Left lung (tissue), 10 donors: Measurements from ENCODE around the gene CAMK2D. TPM values are rescaled to one million over a fixed set of nuclear protein-coding genes. Genes with fewer than 3 reads are reported as not detected.

ENCODE experiments used
- ATAC-seq: fragments of 200-7000 bp; cut with Tn5 transposase; one replicate; pipeline ENCODE4 v1.9.1; 2020; ENCODE audit warnings: moderate library complexity
- DNase-seq, 4 donors: peaks; one replicate each; pipeline ENCODE4 v3.0.0-alpha.2; 2013 to 2020
- H3K27ac ChIP-seq, 2 donors: fragments of 200-600 bp; sonication (generic) in 1 of 2; one replicate each; pipeline versions ENCODE4 v1.5.0 to v1.8.0; 2020 to 2021
- H3K27me3 ChIP-seq, 2 donors: fragments of 200-600 bp; sonication (generic) in 1 of 2; one replicate each; pipeline versions ENCODE4 v1.5.0 to v1.8.0; 2020 to 2021
- H3K36me3 ChIP-seq, 2 donors: fragments of 200-600 bp; sonication (generic) in 1 of 2; one replicate each; pipeline versions ENCODE4 v1.5.0 to v1.8.0; 2020 to 2021
- H3K4me1 ChIP-seq, 2 donors: fragments of 200-600 bp; one replicate each; pipeline ENCODE4 v1.8.0; 2021
- H3K4me3 ChIP-seq, 2 donors: fragments of 200-600 bp; sonication (generic) in 1 of 2; one replicate each; pipeline versions ENCODE4 v1.5.0 to v1.8.0; 2020 to 2021; ENCODE audit warnings: mild to moderate bottlenecking in 1 of 2
- H3K9me3 ChIP-seq, 2 donors: fragments of 200-600 bp; sonication (generic) in 1 of 2; one replicate each; pipeline versions ENCODE4 v1.5.0 to v1.8.0; 2020 to 2021
- CTCF ChIP-seq, 2 donors: fragments of 200-600 bp; sonication (generic) in 1 of 2; IDR thresholded peaks; one replicate each; pipeline versions ENCODE4 v1.5.0 to v1.8.0; 2021; ENCODE audit warnings: antibody characterized with exemption in 2 of 2
- intact Hi-C, 2 donors: fragments of 100-400 bp; cut with DNase I; formaldehyde crosslinking; loops; one replicate each; pipeline versions ENCODE4 v1.11.2 to v1.14.2; 2022
- polyA plus RNA-seq, 6 donors: library from polyadenylated mRNA; unstranded; fragments of 120-200 nt; gene quantifications; one replicate each; pipeline ENCODE4 v1.2.1, GENCODE V29; 2013; ENCODE audit not compliant: insufficient read length in 6 of 6
- total RNA-seq, 2 donors: library from RNA; stranded (reverse); fragmentation: NEBNext Ultra II Directional; extraction: Animal tissue kit (Norgen Biotek cat#: 25700); gene quantifications; one replicate each; pipeline ENCODE4 v1.2.1, GENCODE V29; 2021
- donor health status: DM: no; HTN: yes; CAD: no.
- donor health status: DM: no; HTN: no; CAD: no.

The CAMK2D gene
- total and polyA plus RNA-seq, 8 donors = 50.3 to 93.2 (median 68.4) TPM

GRCh38 chr4:113604955-113605354 is 156.6 kb downstream of the CAMK2D start:
- no peak overlapping the region for H3K27ac ChIP-seq
- H3K36me3 ChIP-seq = peaks cover 0 to 2% of the 10 kb centered on the region in 2 donors
- no peak for TF ChIP-seq CTCF (IDR thresholded peaks at IDR 0.05)
- H3K4me1 ChIP-seq = no peaks in the 10 kb centered on the region
- intact Hi-C loops = no loop called here
- DNase-seq (no peak), ATAC-seq (no peak)
- no peaks in the 10 kb centered on the region for H3K9me3 ChIP-seq
- no peak overlapping the region for H3K4me3 ChIP-seq
- H3K27me3 ChIP-seq = no peaks in the 10 kb centered on the region

- H3K27me3 ChIP-seq = no peaks in the 10 kb centered on the region
- H3K9me3 ChIP-seq = no peaks in the 10 kb centered on the region
- H3K4me3 ChIP-seq = no peak overlapping the region
- TF ChIP-seq CTCF (IDR thresholded peaks at IDR 0.05) = no peak
- intact Hi-C loops = no loop called here
- no peak overlapping the region for H3K27ac ChIP-seq
- peaks cover 0 to 3% of the 10 kb centered on the region in 2 donors for H3K36me3 ChIP-seq
- DNase-seq = no peak
- ATAC-seq = no peak
- H3K4me1 ChIP-seq = no peaks in the 10 kb centered on the region
Measured at GRCh38 chr4:113603911-113604310, 157.6 kb downstream of the CAMK2D start.

DNA sequence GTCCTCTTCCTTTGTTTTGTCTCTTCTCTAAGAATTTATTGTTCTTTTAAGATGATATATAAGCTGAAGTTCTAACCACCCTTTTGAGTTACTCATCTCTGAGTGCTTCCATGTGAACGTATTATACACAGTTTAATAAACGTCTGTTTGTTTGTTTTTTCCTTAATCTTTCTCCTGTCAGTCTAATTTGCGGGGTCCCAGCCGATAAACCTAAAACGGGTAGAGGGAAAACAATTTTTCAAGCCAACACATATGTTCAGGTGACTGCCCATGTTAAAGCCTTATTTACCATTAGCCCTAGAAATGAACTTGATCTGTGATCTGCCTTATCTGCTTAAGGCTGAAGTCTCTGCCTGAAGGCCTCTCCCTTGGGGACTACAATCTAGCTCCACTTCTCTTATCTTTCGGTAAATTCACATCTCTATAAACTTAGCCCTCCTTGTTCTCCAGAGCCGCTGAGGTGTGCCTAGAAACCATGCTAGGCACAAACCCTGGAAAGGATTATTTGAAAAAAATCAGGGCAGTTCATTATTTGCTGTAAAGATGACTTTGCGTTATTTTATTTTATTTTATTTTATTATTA is 158.8 kb downstream of the CAMK2D start:
- ATAC-seq (no peak), DNase-seq (no peak)
- Histone ChIP-seq H3K27ac (no peak overlapping the region), H3K4me1 (no peaks in the 10 kb centered on the region), H3K27me3 (no peaks in the 10 kb centered on the region), H3K4me3 (no peak overlapping the region), H3K36me3 (peaks cover under 1 to 3% of the 10 kb centered on the region in 2 donors), H3K9me3 (no peaks in the 10 kb centered on the region)
- no peak for TF ChIP-seq CTCF (IDR thresholded peaks at IDR 0.05)
- intact Hi-C loops = no loop called here

GRCh38 chr4:113601636-113602035 is 159.9 kb downstream of the CAMK2D start:
- no peak for TF ChIP-seq CTCF (IDR thresholded peaks at IDR 0.05)
- ATAC-seq = no peak

GRCh38 chr4:113596396-113596795 is 165.1 kb downstream of the CAMK2D start:
- Histone ChIP-seq H3K36me3 (peaks cover 3 to 7% of the 10 kb centered on the region in 2 donors), H3K27me3 (no peaks in the 10 kb centered on the region), H3K4me1 (peaks cover 0 to 3% of the 10 kb centered on the region in 2 donors), H3K4me3 (no peak overlapping the region), H3K9me3 (no peaks in the 10 kb centered on the region), H3K27ac (no peak overlapping the region)
- DNase-seq = no peak
- intact Hi-C loops = no loop called here
- no peak for TF ChIP-seq CTCF (IDR thresholded peaks at IDR 0.05)
- ATAC-seq = no peak

More at GRCh38 chr4:113601636-113602035, 159.9 kb downstream of the CAMK2D start:
- no peaks in the 10 kb centered on the region for H3K9me3 ChIP-seq
- no peaks in the 10 kb centered on the region for H3K4me1 ChIP-seq
- no peaks in the 10 kb centered on the region for H3K27me3 ChIP-seq
- H3K27ac ChIP-seq = no peak overlapping the region
- H3K36me3 ChIP-seq = peaks cover 3 to 7% of the 10 kb centered on the region in 2 donors
- intact Hi-C loops = no loop called here
- no peak for DNase-seq
- H3K4me3 ChIP-seq = no peak overlapping the region
